Fibroblast of lung (primary cell): Measurements from ENCODE around the gene GPHN. TPM values are rescaled to one million over a fixed set of nuclear protein-coding genes. Genes with fewer than 3 reads are reported as not detected.

Source experiments
- DNase-seq, 2 donors: peaks; one replicate each; pipeline versions ENCODE4 v3.0.0 to v3.0.0-alpha.2; 2010; ENCODE audit warnings: low read depth in 2 of 2
- H2AFZ ChIP-seq: 2 replicates; pipeline ENCODE4 v1.5.1; 2012; ENCODE audit warnings: low read length, control low read depth, inconsistent platforms
- H3K27ac ChIP-seq: 2 replicates; pipeline ENCODE4 v1.5.1; 2011; ENCODE audit warnings: low read length, control low read depth; ENCODE audit not compliant: insufficient read depth
- H3K27me3 ChIP-seq: 2 replicates; pipeline ENCODE4 v1.5.1; 2011; ENCODE audit warnings: mild to moderate bottlenecking, low read length; ENCODE audit not compliant: control insufficient read depth, insufficient read depth
- H3K36me3 ChIP-seq: 2 replicates; pipeline ENCODE4 v1.5.1; 2011; ENCODE audit warnings: low read length; ENCODE audit not compliant: control insufficient read depth, insufficient read depth
- H3K4me1 ChIP-seq: 2 replicates; pipeline ENCODE4 v1.5.1; 2011; ENCODE audit warnings: low read length; ENCODE audit not compliant: control insufficient read depth, insufficient read depth; ENCODE audit errors: extremely low read depth
- H3K4me2 ChIP-seq: 2 replicates; pipeline ENCODE4 v1.5.1; 2011; ENCODE audit warnings: low read length, control low read depth; ENCODE audit not compliant: insufficient read depth; ENCODE audit errors: extremely low read depth
- H3K4me3 ChIP-seq, 4 experiments: fragments of 200-600 bp in 1 of 4; sonication (generic) in 1 of 4; replicated peaks in 1 of 4; 2 replicates each; pipeline ENCODE4 v1.5.1; 2011 to 2016; ENCODE audit warnings: low read length in 4 of 4, low read depth in 3 of 4, mild to moderate bottlenecking in 3 of 4, control low read depth in 2 of 4, inconsistent platforms in 1 of 4, mixed read lengths in 1 of 4; ENCODE audit not compliant: insufficient read depth in 1 of 4; ENCODE audit errors: control extremely low read depth in 1 of 4
- H3K79me2 ChIP-seq: 2 replicates; pipeline ENCODE4 v1.5.1; 2012; ENCODE audit warnings: mild to moderate bottlenecking, low read length, inconsistent platforms; ENCODE audit not compliant: control insufficient read depth, insufficient read depth
- H3K9ac ChIP-seq: 2 replicates; pipeline ENCODE4 v1.5.1; 2011; ENCODE audit warnings: mild to moderate bottlenecking, low read length, control low read depth; ENCODE audit not compliant: insufficient read depth
- H3K9me3 ChIP-seq: 2 replicates; pipeline ENCODE4 v1.5.1; 2012; ENCODE audit warnings: low read depth, low read length; ENCODE audit not compliant: control insufficient read depth, insufficient read depth
- H4K20me1 ChIP-seq: 2 replicates; pipeline ENCODE4 v1.5.1; 2011; ENCODE audit warnings: low read length; ENCODE audit not compliant: control insufficient read depth, insufficient read depth; ENCODE audit errors: extremely low read depth
- EZH2 ChIP-seq: IDR thresholded peaks from 2 replicates; pipeline ENCODE4 v1.5.1; 2012; ENCODE audit warnings: low read length, control low read depth, mild to moderate bottlenecking; ENCODE audit errors: missing control alignments
- polyA plus RNA-seq, 2 donors: library from polyadenylated mRNA; depleted of rRNA in 1 of 2; stranded (reverse) in 1 of 2; unstranded in 1 of 2; fragments of >200 nt; gene quantifications; 2 replicates each; pipeline ENCODE4 v1.2.1, GENCODE V29; 2011 to 2012; ENCODE audit warnings: missing spikeins in 1 of 2
- total RNA-seq: library from RNA; depleted of rRNA; stranded (reverse); fragments of >200 nt; gene quantifications from 2 replicates; pipeline ENCODE4 v1.2.1, GENCODE V29; 2014
- TF ChIP-seq, protein P1 (sequence below), 2 donors: IDR thresholded peaks in 1 of 2; conservative IDR thresholded peaks in 1 of 2; 1 replicate in 1 of 2; 2 replicates in 1 of 2; pipeline ENCODE4 v1.5.1; 2011 to 2012; ENCODE audit warnings: low read length in 2 of 2, control low read depth in 1 of 2, inconsistent platforms in 1 of 2, low read depth in 1 of 2, mild to moderate bottlenecking in 1 of 2

Gene GPHN
- total and polyA plus RNA-seq, 2 donors (not counting 1 experiment from before 2014, with no cell fraction given): 8.3 to 13.9 TPM

DNA sequence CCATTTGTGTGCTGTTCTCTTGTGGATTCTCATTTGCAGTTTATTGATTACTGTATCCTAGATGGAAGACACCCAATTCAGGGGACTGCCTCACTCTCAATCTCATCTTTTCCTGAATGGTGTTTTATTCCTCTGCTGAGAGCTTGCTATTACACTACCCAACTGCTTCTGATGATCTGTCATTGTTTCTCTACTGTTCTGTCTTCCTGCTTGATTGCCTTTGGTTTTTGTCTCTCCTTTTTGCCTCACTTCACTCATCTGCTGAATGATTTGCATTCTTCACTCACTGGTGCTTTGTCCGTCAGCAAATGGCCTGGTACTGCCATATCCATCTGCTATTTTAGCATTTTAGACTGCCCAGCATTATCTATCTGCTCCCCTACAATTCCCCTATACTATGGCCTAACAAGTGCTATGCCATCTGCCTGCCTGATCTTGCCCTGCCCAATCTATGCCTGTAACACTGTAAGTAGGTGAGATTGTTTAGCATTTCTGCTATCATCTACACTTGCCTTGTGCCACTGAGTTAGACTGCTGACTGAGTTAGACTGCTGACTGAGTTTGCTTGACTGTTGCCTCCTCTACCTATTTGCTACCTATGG is 335.1 kb downstream of the GPHN start:
- Histone ChIP-seq H3K4me1 (no peaks in the 10 kb centered on the region), H3K4me2 (no peak overlapping the region), H3K36me3 (no peaks in the 10 kb centered on the region), H3K27ac (no peak overlapping the region), H3K79me2 (no peaks in the 10 kb centered on the region), H3K9ac (no peak overlapping the region), H3K9me3 (no peaks in the 10 kb centered on the region), H3K27me3 (no peaks in the 10 kb centered on the region), H3K4me3 (no peak overlapping the region), H4K20me1 (no peaks in the 10 kb centered on the region), H2AFZ (no peak overlapping the region)
- DNase-seq: no peak
- TF ChIP-seq, protein P1, sequence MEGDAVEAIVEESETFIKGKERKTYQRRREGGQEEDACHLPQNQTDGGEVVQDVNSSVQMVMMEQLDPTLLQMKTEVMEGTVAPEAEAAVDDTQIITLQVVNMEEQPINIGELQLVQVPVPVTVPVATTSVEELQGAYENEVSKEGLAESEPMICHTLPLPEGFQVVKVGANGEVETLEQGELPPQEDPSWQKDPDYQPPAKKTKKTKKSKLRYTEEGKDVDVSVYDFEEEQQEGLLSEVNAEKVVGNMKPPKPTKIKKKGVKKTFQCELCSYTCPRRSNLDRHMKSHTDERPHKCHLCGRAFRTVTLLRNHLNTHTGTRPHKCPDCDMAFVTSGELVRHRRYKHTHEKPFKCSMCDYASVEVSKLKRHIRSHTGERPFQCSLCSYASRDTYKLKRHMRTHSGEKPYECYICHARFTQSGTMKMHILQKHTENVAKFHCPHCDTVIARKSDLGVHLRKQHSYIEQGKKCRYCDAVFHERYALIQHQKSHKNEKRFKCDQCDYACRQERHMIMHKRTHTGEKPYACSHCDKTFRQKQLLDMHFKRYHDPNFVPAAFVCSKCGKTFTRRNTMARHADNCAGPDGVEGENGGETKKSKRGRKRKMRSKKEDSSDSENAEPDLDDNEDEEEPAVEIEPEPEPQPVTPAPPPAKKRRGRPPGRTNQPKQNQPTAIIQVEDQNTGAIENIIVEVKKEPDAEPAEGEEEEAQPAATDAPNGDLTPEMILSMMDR (conservative IDR thresholded peaks at IDR 0.05 in 1 of 2, IDR thresholded peaks at IDR 0.05 in 1 of 2; ENCODE audit: low read depth in 1 of 2, low read length in 2 of 2): no peak
- TF ChIP-seq EZH2: no peak

DNA sequence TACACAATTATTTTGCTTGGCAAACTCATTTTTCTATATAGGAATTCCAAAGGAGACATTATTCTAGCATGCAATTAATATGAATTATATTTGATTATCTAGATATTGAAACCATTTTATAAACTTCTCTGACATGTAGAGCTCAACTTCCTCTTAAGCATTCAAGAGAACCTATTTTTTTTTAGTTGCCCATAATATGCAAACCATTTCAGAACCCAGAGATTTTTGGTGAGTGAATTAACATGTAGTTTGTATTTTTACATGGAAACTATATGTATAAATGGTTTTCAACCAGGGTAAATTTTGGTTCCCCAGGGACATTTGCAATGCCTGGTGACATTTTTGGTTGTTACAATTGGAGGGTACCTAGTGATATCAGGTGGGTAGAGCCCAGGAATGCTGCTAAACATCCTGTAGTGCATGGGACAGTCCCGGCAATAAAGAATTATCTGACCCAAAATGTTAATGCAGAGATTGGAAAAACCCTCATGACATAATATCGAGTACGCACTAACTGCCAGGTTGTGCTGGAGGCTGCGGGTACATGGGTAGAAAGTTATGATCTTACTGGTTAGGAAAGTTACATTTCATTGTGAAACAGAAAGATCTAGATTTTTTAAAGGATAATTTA is 342.4 kb downstream of the GPHN start:
- Histone ChIP-seq H2AFZ (no peak overlapping the region), H3K4me1 (no peaks in the 10 kb centered on the region), H3K27me3 (no peaks in the 10 kb centered on the region), H3K27ac (no peak overlapping the region), H3K9ac (no peak overlapping the region), H3K79me2 (no peaks in the 10 kb centered on the region), H4K20me1 (no peaks in the 10 kb centered on the region), H3K4me3 (no peak overlapping the region), H3K9me3 (no peaks in the 10 kb centered on the region), H3K4me2 (no peak overlapping the region), H3K36me3 (no peaks in the 10 kb centered on the region)
- no peak for TF ChIP-seq EZH2
- TF ChIP-seq, protein P1 (conservative IDR thresholded peaks at IDR 0.05 in 1 of 2, IDR thresholded peaks at IDR 0.05 in 1 of 2; ENCODE audit: low read depth in 1 of 2, low read length in 2 of 2): no peak
- DNase-seq: no peak

DNA sequence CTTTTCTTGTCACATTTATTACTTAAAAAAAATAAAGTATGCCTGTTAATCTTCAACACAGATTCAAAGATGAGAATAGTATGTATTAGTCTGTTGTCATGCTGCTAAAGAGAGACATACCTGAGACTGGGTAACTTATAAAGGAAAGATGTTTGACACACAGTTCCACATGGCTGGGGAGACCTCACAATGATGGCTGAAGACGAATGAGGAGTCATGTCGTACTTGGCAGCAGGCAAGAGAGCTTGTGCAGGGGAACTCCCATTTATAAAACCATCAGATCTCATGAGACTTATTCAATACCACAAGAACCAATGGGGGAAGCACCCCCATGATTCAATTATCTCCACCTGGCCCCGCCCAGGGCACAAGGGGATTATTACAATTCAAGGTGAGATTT is 345.4 kb downstream of the GPHN start:
- TF ChIP-seq EZH2: no peak
- TF ChIP-seq, protein P1 (conservative IDR thresholded peaks at IDR 0.05 in 1 of 2, IDR thresholded peaks at IDR 0.05 in 1 of 2; ENCODE audit: low read depth in 1 of 2, low read length in 2 of 2): no peak
- Histone ChIP-seq H3K4me3 (no peak overlapping the region), H3K9ac (no peak overlapping the region), H3K9me3 (no peaks in the 10 kb centered on the region), H3K4me1 (no peaks in the 10 kb centered on the region), H3K36me3 (no peaks in the 10 kb centered on the region), H3K27me3 (no peaks in the 10 kb centered on the region), H3K27ac (no peak overlapping the region), H3K4me2 (no peak overlapping the region), H2AFZ (no peak overlapping the region), H3K79me2 (no peaks in the 10 kb centered on the region), H4K20me1 (no peaks in the 10 kb centered on the region)
- no peak for DNase-seq
